RKO (cell line): ENCODE results near the gene LAMA5.

Experiments
- DNase-seq: peaks from one replicate; pipeline ENCODE4 v3.0.0-alpha.2; 2016; ENCODE audit warnings: low spot score

The LAMA5 gene

GRCh38 chr20:62367136-62367632 is at the start of gene LAMA5:
Gene LAMA5 (minus strand): TSS chr20:62367312. CDS start chr20:62367245, 67 bp downstream.
- DNase-seq: peak; percentile 56

- no peak for DNase-seq
These were observed 48.4 kb upstream of the LAMA5 start for GRCh38 chr20:62415354-62416111.

GRCh38 chr20:62413896-62414481 is 46.9 kb upstream of the LAMA5 start:
- no peak for DNase-seq

GRCh38 chr20:62413025-62413570 is 46.0 kb upstream of the LAMA5 start:
- DNase-seq: no peak

GRCh38 chr20:62412194-62413024 is 45.3 kb upstream of the LAMA5 start:
- no peak for DNase-seq

- DNase-seq: no peak
These were observed 44.5 kb upstream of the LAMA5 start for GRCh38 chr20:62411479-62412193.

- no peak for DNase-seq
These were observed 43.8 kb upstream of the LAMA5 start for GRCh38 chr20:62410746-62411478.

- DNase-seq: peak; percentile 50
These were observed 43.0 kb upstream of the LAMA5 start for GRCh38 chr20:62409931-62410745.

GRCh38 chr20:62409086-62409853 is 42.2 kb upstream of the LAMA5 start:
- no peak for DNase-seq

GRCh38 chr20:62408640-62409039 is 41.5 kb upstream of the LAMA5 start:
- no peak for DNase-seq

GRCh38 chr20:62408055-62408454 is 40.9 kb upstream of the LAMA5 start:
- no peak for DNase-seq

- peak; percentile 97 for DNase-seq
These were observed 40.3 kb upstream of the LAMA5 start, which contains the start of gene CABLES2 for GRCh38 chr20:62407221-62407992. Gene CABLES2 (minus strand): TSS chr20:62407285. CDS start chr20:62407276, 9 bp downstream.

GRCh38 chr20:62406635-62407176 is 39.6 kb upstream of the LAMA5 start:
- DNase-seq: no peak

GRCh38 chr20:62405981-62406513 is 38.9 kb upstream of the LAMA5 start:
- no peak for DNase-seq

- DNase-seq: peak; percentile 63
These were observed 38.2 kb upstream of the LAMA5 start for GRCh38 chr20:62405108-62405980.

- DNase-seq: no peak
These were observed 37.6 kb upstream of the LAMA5 start for GRCh38 chr20:62404761-62405107.

GRCh38 chr20:62404112-62404665 is 37.1 kb upstream of the LAMA5 start:
- DNase-seq: no peak
